ENCODE data around the gene CACNG6.

The CACNG6 gene

DNA sequence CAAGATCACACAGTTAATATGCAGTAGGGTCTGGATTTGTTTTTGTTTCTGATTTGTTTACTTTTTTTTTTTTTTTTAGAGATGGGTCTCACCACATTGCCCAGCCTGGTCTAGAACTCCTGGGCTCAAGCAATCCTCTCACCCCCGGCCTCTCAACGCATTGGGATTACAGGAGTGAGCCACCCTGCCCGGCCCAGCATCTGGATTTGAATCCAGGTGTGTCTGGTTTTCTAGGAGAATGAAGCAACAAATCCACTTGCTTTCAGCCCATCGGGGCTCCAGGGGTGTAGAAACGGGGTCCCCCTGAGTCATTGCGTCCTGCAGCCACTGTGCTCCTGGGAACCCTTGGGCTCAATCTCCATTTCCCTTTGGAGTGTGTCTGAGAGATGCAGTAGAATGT lies 22.1 kb upstream of the CACNG6 start:
- no peak for DNase-seq

DNA sequence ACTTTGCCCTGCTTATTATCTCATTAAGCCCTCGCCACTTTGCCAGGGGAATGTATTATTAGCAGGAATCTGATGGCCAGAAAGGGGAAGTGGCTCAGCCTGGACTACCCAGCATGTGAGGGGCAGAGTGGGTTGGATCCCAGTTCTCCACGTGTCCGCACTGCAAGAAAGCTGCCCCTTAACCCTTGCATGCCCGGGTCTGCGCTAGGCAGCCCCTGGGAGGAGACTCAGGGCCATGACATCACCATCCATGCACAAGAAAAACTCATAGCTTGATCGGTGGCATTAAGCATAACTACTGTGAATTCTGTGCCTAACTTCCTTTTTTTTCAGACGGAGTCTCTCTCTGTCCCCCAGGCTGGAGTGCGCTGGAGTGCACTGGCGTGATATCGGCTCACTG lies 19.8 kb upstream of the CACNG6 start:
- DNase-seq = no peak

- peak; percentile 55 for DNase-seq
Measured at GRCh38 chr19:53977429-53977990, 13.9 kb upstream of the CACNG6 start.

GRCh38 chr19:53977991-53978731 lies 13.3 kb upstream of the CACNG6 start:
- DNase-seq = peak; percentile 34

- no peak for DNase-seq
Measured at GRCh38 chr19:53978975-53979801, 12.2 kb upstream of the CACNG6 start.

GRCh38 chr19:53980539-53981375 lies 10.7 kb upstream of the CACNG6 start:
- DNase-seq = no peak

DNA sequence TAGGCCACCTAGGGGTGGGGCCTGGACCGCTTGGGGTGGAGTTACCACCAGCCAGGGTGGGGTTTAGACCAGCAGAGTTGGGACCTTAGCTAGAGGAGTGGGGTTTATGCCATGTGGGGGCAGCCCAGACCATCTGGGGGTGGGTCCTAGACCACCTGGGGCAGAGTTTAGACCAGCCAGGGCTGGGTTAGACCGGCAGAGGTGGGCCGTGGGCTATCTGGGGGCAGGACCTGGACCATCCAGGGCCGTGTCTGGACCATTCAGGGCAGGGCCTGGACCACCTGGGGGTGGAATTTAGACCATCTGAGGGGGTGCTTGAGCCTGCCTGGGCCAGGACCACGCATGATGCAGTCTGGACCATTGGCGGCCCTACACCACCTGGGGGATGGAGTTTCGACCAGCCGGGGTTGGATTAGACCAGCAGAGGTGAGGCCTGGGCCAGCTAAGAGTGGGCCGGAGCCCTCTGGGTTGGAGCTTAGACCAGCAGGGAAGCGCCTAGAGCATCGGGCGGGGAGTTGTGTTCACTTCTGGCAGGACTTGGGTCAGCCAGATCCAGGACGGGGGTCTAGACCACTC lies 10.0 kb upstream of the CACNG6 start:
- DNase-seq = no peak

- DNase-seq = no peak
Measured at GRCh38 chr19:53982001-53982451, 9.4 kb upstream of the CACNG6 start.

GRCh38 chr19:53982611-53983010 lies 8.8 kb upstream of the CACNG6 start:
- no peak for DNase-seq

- no peak for DNase-seq
Measured at GRCh38 chr19:53983457-53984289, 7.8 kb upstream of the CACNG6 start.

GRCh38 chr19:53985863-53986262 lies 5.6 kb upstream of the CACNG6 start:
- no peak for DNase-seq

GRCh38 chr19:53988981-53989380 lies 2.5 kb upstream of the CACNG6 start:
- no peak for DNase-seq

- DNase-seq = no peak
Measured at GRCh38 chr19:53989600-53990533, 1.6 kb upstream of the CACNG6 start.

DNA sequence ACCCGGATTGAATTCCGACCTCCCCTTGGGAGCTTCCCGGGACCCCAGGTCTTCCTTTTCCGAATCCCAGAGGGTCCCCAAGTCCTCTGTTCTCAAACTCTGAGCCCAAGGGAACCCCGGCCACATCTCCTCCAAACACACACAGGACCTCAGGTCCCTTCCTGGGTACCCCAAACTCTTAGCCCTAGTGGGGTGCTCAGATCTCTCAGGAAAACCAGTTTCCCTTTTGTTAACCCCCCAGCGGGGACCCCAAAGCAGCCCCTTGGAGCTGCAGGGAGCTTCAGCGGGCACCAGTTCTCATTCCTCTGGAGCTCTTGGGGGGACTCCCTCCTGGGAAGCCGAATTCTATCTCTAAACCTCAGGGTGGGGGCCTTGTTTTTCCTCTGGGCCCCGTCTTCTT lies 774 bp downstream of the CACNG6 start:
- DNase-seq = no peak

DNA sequence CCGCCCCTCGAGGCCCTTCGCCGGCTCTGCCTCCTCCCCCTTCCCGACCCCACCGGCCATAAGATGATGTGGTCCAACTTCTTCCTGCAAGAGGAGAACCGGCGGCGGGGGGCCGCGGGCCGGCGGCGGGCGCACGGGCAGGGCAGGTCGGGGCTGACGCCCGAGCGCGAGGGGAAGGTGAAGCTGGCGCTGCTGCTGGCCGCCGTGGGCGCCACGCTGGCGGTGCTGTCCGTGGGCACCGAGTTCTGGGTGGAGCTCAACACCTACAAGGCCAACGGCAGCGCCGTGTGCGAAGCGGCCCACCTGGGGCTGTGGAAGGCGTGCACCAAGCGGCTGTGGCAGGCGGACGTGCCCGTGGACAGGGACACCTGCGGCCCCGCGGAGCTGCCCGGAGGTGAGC lies 1.4 kb downstream of the CACNG6 start:
- DNase-seq = no peak

GRCh38 chr19:53993448-53993847 lies 2.0 kb downstream of the CACNG6 start:
- no peak for DNase-seq

DNA sequence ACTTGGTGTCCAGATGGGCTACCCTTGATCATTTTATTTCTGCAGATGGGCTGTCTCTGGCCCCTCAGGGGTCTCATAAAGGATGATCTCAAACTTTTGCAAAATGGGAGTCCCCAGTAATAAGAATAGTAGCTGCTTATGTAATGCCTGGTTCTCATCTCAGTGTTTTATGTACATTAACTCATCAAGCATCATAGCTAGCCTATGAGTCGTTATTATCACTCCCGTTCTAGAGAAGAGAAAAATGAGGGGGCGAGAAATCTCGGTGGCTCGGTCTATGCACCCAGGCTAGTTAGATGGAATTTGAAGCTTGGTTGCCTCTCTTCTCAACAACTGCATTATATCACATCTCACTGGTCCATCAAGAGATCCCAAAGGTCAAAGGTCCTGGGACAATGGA lies 3.4 kb downstream of the CACNG6 start:
- no peak for DNase-seq

GRCh38 chr19:53998223-53998622 lies 6.8 kb downstream of the CACNG6 start:
- no peak for DNase-seq

- no peak for DNase-seq
Measured at GRCh38 chr19:53999694-54000093, 8.3 kb downstream of the CACNG6 start.

DNA sequence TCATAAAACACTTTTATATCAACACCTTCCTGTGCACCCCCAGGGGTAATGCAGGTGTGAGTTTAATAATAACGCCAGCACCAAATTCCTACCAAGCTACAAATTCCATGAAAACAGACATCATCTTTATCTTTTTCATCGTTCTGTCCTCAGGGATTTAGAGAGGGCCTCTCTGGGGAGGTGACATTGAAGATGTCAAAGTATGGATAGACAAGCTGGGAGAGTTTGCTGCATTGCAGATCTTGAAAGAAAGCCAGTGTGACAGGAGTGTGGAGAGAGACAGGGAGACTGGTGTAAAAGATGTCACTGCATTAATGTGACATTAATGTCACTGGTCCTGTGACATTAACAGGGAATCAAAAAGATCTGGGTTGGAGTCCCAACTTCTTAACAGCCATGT lies 10.1 kb downstream of the CACNG6 start:
- no peak for DNase-seq
